Inflammatory macrophage treated with lipopolysaccharide for 1 hour (primary cell): Measurements from ENCODE around the gene PDIA6.

Source experiments
- DNase-seq, 2 donors: peaks; one replicate each; pipeline ENCODE4 v3.0.0-alpha.2; 2020 to 2022

Gene PDIA6

GRCh38 chr2:10780491-10780820 lies 32.1 kb downstream of the PDIA6 start:
- DNase-seq = no peak

- no peak for DNase-seq
Observed at GRCh38 chr2:10779776-10780490, 32.7 kb downstream of the PDIA6 start.

- no peak for DNase-seq
Observed at GRCh38 chr2:10778724-10779115, 33.9 kb downstream of the PDIA6 start.

- no peak for DNase-seq
Observed at GRCh38 chr2:10777842-10778723, 34.5 kb downstream of the PDIA6 start.

GRCh38 chr2:10777111-10777841 lies 35.3 kb downstream of the PDIA6 start:
- DNase-seq = no peak

GRCh38 chr2:10776231-10776977 lies 36.2 kb downstream of the PDIA6 start:
- DNase-seq = no peak

- DNase-seq = no peak
Observed at GRCh38 chr2:10775831-10776230, 36.8 kb downstream of the PDIA6 start.

- DNase-seq = no peak
Observed at GRCh38 chr2:10775021-10775780, 37.4 kb downstream of the PDIA6 start.

GRCh38 chr2:10774394-10774793 lies 38.2 kb downstream of the PDIA6 start:
- no peak for DNase-seq

GRCh38 chr2:10773821-10774341 lies 38.7 kb downstream of the PDIA6 start:
- no peak for DNase-seq

GRCh38 chr2:10772868-10773215 lies 39.7 kb downstream of the PDIA6 start:
- no peak for DNase-seq

GRCh38 chr2:10772201-10772867 lies 40.3 kb downstream of the PDIA6 start:
- DNase-seq = no peak

GRCh38 chr2:10771786-10772185 lies 40.8 kb downstream of the PDIA6 start:
- no peak for DNase-seq

GRCh38 chr2:10770956-10771750 lies 41.4 kb downstream of the PDIA6 start:
- DNase-seq = no peak

- DNase-seq = no peak
Observed at GRCh38 chr2:10768063-10768507, 44.5 kb downstream of the PDIA6 start.

GRCh38 chr2:10765914-10766313 lies 46.7 kb downstream of the PDIA6 start:
- no peak for DNase-seq

GRCh38 chr2:10765461-10765860 lies 47.1 kb downstream of the PDIA6 start:
- no peak for DNase-seq

- DNase-seq = no peak
Observed at GRCh38 chr2:10764896-10765295, 47.7 kb downstream of the PDIA6 start.

- no peak for DNase-seq
Observed at GRCh38 chr2:10764096-10764785, 48.3 kb downstream of the PDIA6 start.

GRCh38 chr2:10763461-10763800 lies 49.2 kb downstream of the PDIA6 start:
- DNase-seq = no peak
